CD4-positive, alpha-beta T cell treated with Interleukin-6 for 4 hours (primary cell): ENCODE data around the gene SPON1.
"Not testable (repeated sequence)": the region's sequence is repeated elsewhere in the genome, so short reads cannot be mapped to it uniquely, and the experiment has no call there.

Source experiments
- DNase-seq: peaks from one replicate; pipeline ENCODE4 v3.0.0-alpha.2; 2020; ENCODE audit warnings: mixed read lengths

The SPON1 gene

GRCh38 chr11:14042686-14043465 lies 80.4 kb downstream of the SPON1 start:
- no peak for DNase-seq

- DNase-seq = no peak
Observed at GRCh38 chr11:14044916-14045315, 82.4 kb downstream of the SPON1 start.

- no peak for DNase-seq
Observed at GRCh38 chr11:14045417-14045816, 82.9 kb downstream of the SPON1 start.

GRCh38 chr11:14052198-14052597 lies 89.7 kb downstream of the SPON1 start:
- DNase-seq = peak; percentile 24

GRCh38 chr11:14054116-14055107 lies 91.9 kb downstream of the SPON1 start:
- DNase-seq = peak; percentile 26

- no peak for DNase-seq
Observed at GRCh38 chr11:14055936-14056335, 93.4 kb downstream of the SPON1 start.

- DNase-seq = no peak
Observed at GRCh38 chr11:14058061-14058460, 95.5 kb downstream of the SPON1 start.

GRCh38 chr11:14059491-14059890 lies 97.0 kb downstream of the SPON1 start:
- DNase-seq = no peak

- no peak for DNase-seq
Observed at GRCh38 chr11:14061721-14062120, 99.2 kb downstream of the SPON1 start.

GRCh38 chr11:14065141-14065540 lies 102.6 kb downstream of the SPON1 start:
- peak; percentile 46 for DNase-seq

- DNase-seq = no peak
Observed at GRCh38 chr11:14065681-14066080, 103.2 kb downstream of the SPON1 start.

- DNase-seq = no peak
Observed at GRCh38 chr11:14067686-14068085, 105.2 kb downstream of the SPON1 start.

- DNase-seq = no peak
Observed at GRCh38 chr11:14070896-14071295, 108.4 kb downstream of the SPON1 start.

GRCh38 chr11:14073849-14074476 lies 111.4 kb downstream of the SPON1 start:
- no peak for DNase-seq

GRCh38 chr11:14075118-14076078 lies 112.9 kb downstream of the SPON1 start:
- DNase-seq = peak; percentile 75

GRCh38 chr11:14079011-14079410 lies 116.5 kb downstream of the SPON1 start:
- DNase-seq = peak; percentile 38

GRCh38 chr11:14079797-14080196 lies 117.3 kb downstream of the SPON1 start:
- no peak for DNase-seq

- no peak for DNase-seq
Observed at GRCh38 chr11:14081581-14082231, 119.2 kb downstream of the SPON1 start.

- DNase-seq = no peak
Observed at GRCh38 chr11:14082338-14082737, 119.8 kb downstream of the SPON1 start.

- not testable (repeated sequence) for DNase-seq
Observed at GRCh38 chr11:14088861-14089260, 126.3 kb downstream of the SPON1 start.

GRCh38 chr11:14089690-14090462 lies 127.4 kb downstream of the SPON1 start:
- no peak for DNase-seq
